IMR-90 (cell line): ENCODE measurements around the gene PLCH1. TPM values are rescaled to one million over a fixed set of nuclear protein-coding genes. Genes with fewer than 3 reads are reported as not detected.

Experiments used
- ATAC-seq: fragments of 200-7000 bp; cut with Tn5 transposase; 2 replicates; pipeline ENCODE4 v1.9.1; 2020; ENCODE audit warnings: low read depth, mild to moderate bottlenecking, moderate library complexity
- BruUV-seq: library from RNA; stranded (reverse); fragments of 400-500 nt; replicated peaks from 2 replicates; lab custom pipeline; 2021; lab: Mats Ljungman, UMichigan
- CTCF ChIA-PET: fragments of 300-600 bp; formaldehyde crosslinking; extraction: SDS; loops from one replicate; lab custom pipeline; 2021; ENCODE audit warnings: antibody characterized with exemption; lab: Yijun Ruan, JAX
- POLR2A ChIA-PET: fragments of 300-600 bp; sonication (Branson Sonifier 250); formaldehyde crosslinking; loops from one replicate; lab custom pipeline; 2022; ENCODE audit warnings: antibody characterized with exemption; ENCODE audit not compliant: unreplicated experiment; lab: Charles Lee
- DNase-seq: peaks from one replicate; pipeline ENCODE4 v3.0.0; 2013
- H2AFZ ChIP-seq: replicated peaks from 2 replicates; pipeline ENCODE3; 2013; ENCODE audit warnings: low read length, mild to moderate bottlenecking; ENCODE audit not compliant: poor library complexity
- H2AK5ac ChIP-seq: 2 replicates; pipeline ENCODE4 v1.6.1; 2013; ENCODE audit warnings: low read depth, low read length, inconsistent platforms
- H2AK9ac ChIP-seq: replicated peaks from 2 replicates; pipeline ENCODE3; 2013; ENCODE audit warnings: mild to moderate bottlenecking, low read depth, low read length, moderate library complexity; ENCODE audit not compliant: poor library complexity
- H2BK120ac ChIP-seq: 2 replicates; pipeline ENCODE4 v1.6.1; 2013; ENCODE audit warnings: low read depth, low read length, inconsistent platforms
- H2BK15ac ChIP-seq: 3 replicates; pipeline ENCODE4 v1.6.1; 2013; ENCODE audit warnings: low read depth, low read length, inconsistent platforms
- H2BK20ac ChIP-seq: 2 replicates; pipeline ENCODE4 v1.6.1; 2013; ENCODE audit warnings: low read depth, mild to moderate bottlenecking, inconsistent platforms, low read length, moderate library complexity
- H2BK5ac ChIP-seq: 2 replicates; pipeline ENCODE4 v1.6.1; 2013; ENCODE audit warnings: mild to moderate bottlenecking, low read depth, low read length, inconsistent platforms; ENCODE audit not compliant: poor library complexity, severe bottlenecking
- H3K14ac ChIP-seq: replicated peaks from 2 replicates; pipeline ENCODE4 v1.6.1; 2013; ENCODE audit warnings: low read depth, low read length, inconsistent platforms
- H3K18ac ChIP-seq: 2 replicates; pipeline ENCODE4 v1.6.1; 2013; ENCODE audit warnings: low read depth, low read length, control low read depth
- H3K23ac ChIP-seq: 2 replicates; pipeline ENCODE4 v1.6.1; 2013; ENCODE audit warnings: low read depth, low read length, inconsistent platforms
- H3K27ac ChIP-seq: 2 replicates; pipeline ENCODE4 v1.5.1; 2013; ENCODE audit warnings: mild to moderate bottlenecking, control low read depth, low read length; ENCODE audit not compliant: insufficient read depth
- H3K27me3 ChIP-seq: 2 replicates; pipeline ENCODE4 v1.6.1; 2013; ENCODE audit warnings: low read length; ENCODE audit not compliant: control insufficient read depth, insufficient read depth
- H3K36me3 ChIP-seq: 2 replicates; pipeline ENCODE4 v1.6.1; 2013; ENCODE audit warnings: low read length, mixed read lengths; ENCODE audit not compliant: control insufficient read depth, insufficient read depth
- H3K4ac ChIP-seq: 2 replicates; pipeline ENCODE4 v1.6.1; 2013; ENCODE audit warnings: low read depth, low read length, inconsistent platforms
- H3K4me1 ChIP-seq: 2 replicates; pipeline ENCODE4 v1.6.1; 2013; ENCODE audit warnings: low read length, mixed read lengths; ENCODE audit not compliant: control insufficient read depth, insufficient read depth
- H3K4me2 ChIP-seq: 2 replicates; pipeline ENCODE4 v1.6.1; 2013; ENCODE audit warnings: low read depth, mild to moderate bottlenecking, control low read depth, low read length, moderate library complexity
- H3K4me3 ChIP-seq: 2 replicates; pipeline ENCODE4 v1.5.1; 2013; ENCODE audit warnings: low read depth, mild to moderate bottlenecking, control low read depth, low read length, moderate library complexity; ENCODE audit not compliant: insufficient read depth
- H3K56ac ChIP-seq: 2 replicates; pipeline ENCODE4 v1.6.1; 2013; ENCODE audit warnings: low read length, inconsistent platforms; ENCODE audit not compliant: insufficient read depth; ENCODE audit errors: extremely low read depth
- H3K79me1 ChIP-seq, 2 experiments: 2 replicates each; pipeline ENCODE4 v1.6.1; 2013; ENCODE audit warnings: low read length in 2 of 2, inconsistent platforms in 1 of 2, low read depth in 1 of 2
- H3K9ac ChIP-seq: 2 replicates; pipeline ENCODE4 v1.6.1; 2013; ENCODE audit warnings: low read depth, low read length, control low read depth
- H3K9me1 ChIP-seq: 2 replicates; pipeline ENCODE4 v1.6.1; 2013; ENCODE audit warnings: low read length, inconsistent platforms; ENCODE audit not compliant: insufficient read depth
- H3K9me3 ChIP-seq: 2 replicates; pipeline ENCODE4 v1.6.1; 2013; ENCODE audit warnings: low read length; ENCODE audit not compliant: control insufficient read depth, insufficient read depth
- H4K20me1 ChIP-seq: 2 replicates; pipeline ENCODE4 v1.6.1; 2013; ENCODE audit warnings: low read length, inconsistent platforms; ENCODE audit not compliant: insufficient read depth
- H4K5ac ChIP-seq: 2 replicates; pipeline ENCODE4 v1.6.1; 2013; ENCODE audit warnings: mild to moderate bottlenecking, low read depth, low read length, control low read depth
- H4K8ac ChIP-seq, 2 experiments: 2 replicates each; pipeline ENCODE4 v1.6.1; 2013; ENCODE audit warnings: low read depth in 2 of 2, low read length in 2 of 2, control low read depth in 1 of 2, inconsistent platforms in 1 of 2
- H4K91ac ChIP-seq: 2 replicates; pipeline ENCODE4 v1.6.1; 2013; ENCODE audit warnings: low read depth, low read length, inconsistent platforms; ENCODE audit not compliant: insufficient read depth
- BHLHE40 ChIP-seq: fragments of 150-350 bp; IDR thresholded peaks from 2 replicates; pipeline ENCODE4 v1.6.1; 2016; ENCODE audit warnings: mild to moderate bottlenecking, low read depth, low read length
- CHD1 ChIP-seq: IDR thresholded peaks from 2 replicates; pipeline ENCODE4 v1.6.1; 2012; ENCODE audit warnings: low read depth, low read length, improper control_type of control experiment
- RAD21 ChIP-seq: IDR thresholded peaks from 2 replicates; pipeline ENCODE4 v1.6.1; 2012; ENCODE audit warnings: low read length, improper control_type of control experiment
- WGBS, 2 experiments: methylation state at CpG; one replicate each; pipeline versions ENCODE4 v1.1.5 to v1.1.7; 2013; ENCODE audit warnings: missing lambda C conversion rate in 2 of 2; ENCODE audit not compliant: insufficient read length in 1 of 2; ENCODE audit errors: extremely low coverage in 2 of 2; 5-methylcytosine and 5-hydroxymethylcytosine counted together
- dilution Hi-C: fragments of 300-500 bp; cut with HindIII; formaldehyde crosslinking; loops from one replicate; pipeline ENCODE4 v1.14.3; 2018; ENCODE audit warnings: low sequenced_read_pairs; ENCODE audit not compliant: unreplicated experiment
- in situ Hi-C: fragments of 300-500 bp; cut with MboI; formaldehyde crosslinking; loops from 3 replicates; pipeline ENCODE4 v1.14.3; 2019; ENCODE audit warnings: low sequenced_read_pairs, inconsistent platforms, mixed read lengths
- intact Hi-C: fragments of 100-400 bp; cut with micrococcal nuclease; formaldehyde crosslinking; loops from 2 replicates; pipeline ENCODE4 v1.10.0; 2022
- polyA plus RNA-seq, 3 experiments: library from polyadenylated mRNA; depleted of rRNA; stranded (reverse); fragments of >200 nt; gene quantifications; 2 replicates each; pipeline ENCODE4 v1.2.3, GENCODE V29; 2012; ENCODE audit warnings: low replicate concordance in 1 of 3
- total RNA-seq: library from RNA; depleted of rRNA; stranded (reverse); fragments of >200 nt; gene quantifications from 2 replicates; pipeline ENCODE4 v1.2.3, GENCODE V29; 2012
- TF ChIP-seq, protein P1 (sequence below): fragments of 150-350 bp; IDR thresholded peaks from 2 replicates; pipeline ENCODE4 v1.6.1; 2016; ENCODE audit warnings: low read depth, mild to moderate bottlenecking, low read length, moderate library complexity, borderline replicate concordance

PLCH1 gene
- total and polyA plus RNA-seq, 2 of the 4 experiments (the other 2 are of a cell fraction): not detected

DNA sequence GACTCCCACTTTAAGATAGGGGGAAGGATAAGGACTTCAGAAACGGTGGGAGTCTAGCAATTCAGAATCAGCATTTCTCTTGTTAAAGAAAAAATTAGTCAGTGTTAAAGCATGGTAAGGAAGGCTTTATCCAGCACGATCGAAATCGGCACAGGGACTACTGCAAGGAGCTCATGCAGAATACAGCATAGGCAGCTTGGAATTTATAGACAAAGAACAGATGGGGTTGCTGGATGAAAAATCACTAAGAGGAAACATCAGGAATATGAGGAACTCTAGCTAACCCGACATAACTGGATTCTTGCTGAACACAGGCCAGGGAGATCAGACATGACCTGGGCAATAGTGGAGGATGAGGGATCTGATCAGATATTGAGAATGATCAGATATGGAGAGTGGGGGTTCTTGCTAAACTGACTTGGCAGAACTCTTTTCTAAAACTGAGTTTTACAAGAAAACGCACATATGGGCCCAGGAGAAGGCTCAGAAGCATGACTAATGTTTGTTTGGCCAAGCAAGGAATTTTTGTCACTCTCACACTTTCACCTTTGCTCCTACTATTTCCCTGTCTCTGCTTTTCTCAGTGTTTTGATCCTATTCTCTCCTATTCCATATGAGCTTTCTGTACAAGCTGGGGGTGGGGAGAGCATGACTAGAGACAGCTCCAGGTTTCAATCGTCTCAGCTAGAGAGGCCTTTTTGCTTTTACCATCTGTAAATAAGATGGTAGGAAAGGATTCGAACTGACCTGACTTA lies 3.9 kb upstream of the PLCH1 start:
- H4K20me1 ChIP-seq: no peaks in the 10 kb centered on the region
- peaks cover 33% of the 10 kb centered on the region for H3K27me3 ChIP-seq
- in situ Hi-C loops (no loop called here), intact Hi-C loops (loop anchor here (5.0 kb wide), 1 partner anchor 124 kb away; the partner anchor contains the start of gene GMPS), dilution Hi-C loops (no loop called here)
- no peak for DNase-seq
- no peak overlapping the region for H4K5ac ChIP-seq
- no peak overlapping the region for H3K18ac ChIP-seq
- no peak overlapping the region for H3K4me2 ChIP-seq
- no peak overlapping the region for H2BK120ac ChIP-seq
- CTCF ChIA-PET: interaction anchor here (1.0 kb wide), 1 partner anchor 57 kb away, joined by 4 read pairs; the partner anchor contains the start of gene C3orf33
- no peaks in the 10 kb centered on the region; the same call in 1 of the 2 replicates for H3K4me1 ChIP-seq
- H2AK5ac ChIP-seq: no peak overlapping the region
- H3K27ac ChIP-seq: no peak overlapping the region
- H3K56ac ChIP-seq: no peak overlapping the region
- no peaks in the 10 kb centered on the region for H3K79me1 ChIP-seq
- TF ChIP-seq BHLHE40: no peak
- TF ChIP-seq CHD1: no peak
- TF ChIP-seq, protein P1, sequence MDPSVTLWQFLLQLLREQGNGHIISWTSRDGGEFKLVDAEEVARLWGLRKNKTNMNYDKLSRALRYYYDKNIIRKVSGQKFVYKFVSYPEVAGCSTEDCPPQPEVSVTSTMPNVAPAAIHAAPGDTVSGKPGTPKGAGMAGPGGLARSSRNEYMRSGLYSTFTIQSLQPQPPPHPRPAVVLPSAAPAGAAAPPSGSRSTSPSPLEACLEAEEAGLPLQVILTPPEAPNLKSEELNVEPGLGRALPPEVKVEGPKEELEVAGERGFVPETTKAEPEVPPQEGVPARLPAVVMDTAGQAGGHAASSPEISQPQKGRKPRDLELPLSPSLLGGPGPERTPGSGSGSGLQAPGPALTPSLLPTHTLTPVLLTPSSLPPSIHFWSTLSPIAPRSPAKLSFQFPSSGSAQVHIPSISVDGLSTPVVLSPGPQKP: no peak
- TF ChIP-seq RAD21: no peak
- no peak overlapping the region for H2BK5ac ChIP-seq
- H3K4ac ChIP-seq: no peak overlapping the region
- WGBS, 2 experiments: 38% methylated on average over 5 of the region's 8 CpGs; no CpG with 5 or more reads in 1 of the 2 experiments
- H2BK20ac ChIP-seq: no peak overlapping the region
- no TSS peak for BruUV-seq
- no peaks in the 10 kb centered on the region for H3K9me3 ChIP-seq
- H2AK9ac ChIP-seq: no peak overlapping the region
- H3K14ac ChIP-seq: no peak overlapping the region
- H3K9ac ChIP-seq: no peak overlapping the region
- H3K4me3 ChIP-seq: no peak overlapping the region
- no peak overlapping the region for H4K91ac ChIP-seq
- no peaks in the 10 kb centered on the region for H3K9me1 ChIP-seq
- H3K36me3 ChIP-seq: no peaks in the 10 kb centered on the region
- POLR2A ChIA-PET: no interaction called here
- no peak overlapping the region for H2AFZ ChIP-seq
- no peak overlapping the region for H4K8ac ChIP-seq
- no peak overlapping the region for H2BK15ac ChIP-seq
- H3K23ac ChIP-seq: no peak overlapping the region
- no peak for ATAC-seq
